Activated T-helper 1 cell treated with Interleukin-2 at 50 U/mL for 16 hours (primary cell): ENCODE results near the gene FFAR1.
"Not testable (repeated sequence)": the region's sequence is repeated elsewhere in the genome, so short reads cannot be mapped to it uniquely, and the experiment has no call there.

Source experiments
- DNase-seq: peaks from one replicate; pipeline ENCODE4 v3.0.0-alpha.2; 2020; ENCODE audit warnings: low read depth

Gene FFAR1

DNA sequence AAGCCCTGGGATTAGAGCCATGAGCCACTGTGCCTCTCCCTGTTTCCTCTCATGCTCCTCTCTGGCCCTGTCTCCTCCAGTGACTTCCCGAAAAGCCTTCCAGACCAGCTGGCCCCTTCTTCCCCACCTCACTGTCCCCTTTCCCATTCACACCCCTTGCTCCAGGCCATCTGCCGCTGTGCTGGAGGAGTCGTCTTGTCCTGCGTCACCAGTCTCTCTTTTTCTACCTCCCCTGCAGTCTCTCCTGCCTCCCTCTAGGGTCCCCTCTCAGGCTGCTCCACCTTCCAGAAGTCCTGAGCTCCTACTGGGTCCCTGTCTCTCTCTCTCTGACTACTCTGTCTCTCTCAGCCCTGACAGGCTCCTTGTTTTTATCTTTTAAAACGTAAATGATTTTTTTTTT is 5.3 kb upstream of the FFAR1 start:
- DNase-seq = no peak

GRCh38 chr19:35344511-35345031 is 3.1 kb upstream of the FFAR1 start:
- no peak for DNase-seq

DNA sequence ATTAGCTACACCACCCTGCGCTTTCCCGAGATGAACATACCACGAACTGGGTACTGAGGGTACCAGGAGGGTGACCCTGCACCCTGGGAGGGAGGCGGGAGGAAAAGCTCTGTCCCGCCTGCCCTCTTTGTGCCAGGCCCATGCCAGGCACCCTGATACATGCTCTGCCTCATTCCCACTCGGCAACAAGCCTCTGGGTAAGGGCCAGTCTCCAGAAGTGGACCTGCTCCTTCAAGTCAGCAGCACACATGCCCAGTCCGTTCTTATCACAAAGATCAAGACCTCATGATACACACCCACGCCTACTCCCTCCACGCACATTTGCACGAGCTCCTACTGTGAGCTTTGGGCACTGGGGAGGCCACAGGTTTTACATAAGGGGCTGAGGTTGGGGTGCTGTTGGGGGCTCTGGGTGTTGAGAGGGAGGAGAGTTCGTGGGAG is 2.0 kb upstream of the FFAR1 start:
- DNase-seq = no peak

- DNase-seq = peak; percentile 53
Observed at GRCh38 chr19:35346193-35347052, 1.3 kb upstream of the FFAR1 start.

DNA sequence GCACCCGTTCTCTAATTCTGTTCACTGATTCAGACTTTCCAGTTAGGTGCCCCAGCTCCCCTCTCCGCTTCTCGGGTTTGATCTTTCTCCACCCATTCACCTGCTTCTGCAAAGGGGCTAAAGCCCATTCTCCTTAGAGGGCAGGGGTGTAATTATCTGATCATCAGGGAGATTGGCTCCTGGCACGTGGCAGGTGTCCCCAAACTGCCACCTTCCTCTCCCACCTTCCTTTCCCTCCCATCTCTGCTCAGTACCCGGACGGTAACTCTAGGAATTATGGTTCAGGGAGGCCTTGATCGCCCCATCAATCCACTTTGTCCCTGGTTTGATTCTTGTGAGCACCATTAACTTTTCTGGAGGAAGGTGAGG is 212 bp downstream of the FFAR1 start:
- no peak for DNase-seq

GRCh38 chr19:35348911-35349611 is 1.4 kb downstream of the FFAR1 start:
- DNase-seq = no peak

DNA sequence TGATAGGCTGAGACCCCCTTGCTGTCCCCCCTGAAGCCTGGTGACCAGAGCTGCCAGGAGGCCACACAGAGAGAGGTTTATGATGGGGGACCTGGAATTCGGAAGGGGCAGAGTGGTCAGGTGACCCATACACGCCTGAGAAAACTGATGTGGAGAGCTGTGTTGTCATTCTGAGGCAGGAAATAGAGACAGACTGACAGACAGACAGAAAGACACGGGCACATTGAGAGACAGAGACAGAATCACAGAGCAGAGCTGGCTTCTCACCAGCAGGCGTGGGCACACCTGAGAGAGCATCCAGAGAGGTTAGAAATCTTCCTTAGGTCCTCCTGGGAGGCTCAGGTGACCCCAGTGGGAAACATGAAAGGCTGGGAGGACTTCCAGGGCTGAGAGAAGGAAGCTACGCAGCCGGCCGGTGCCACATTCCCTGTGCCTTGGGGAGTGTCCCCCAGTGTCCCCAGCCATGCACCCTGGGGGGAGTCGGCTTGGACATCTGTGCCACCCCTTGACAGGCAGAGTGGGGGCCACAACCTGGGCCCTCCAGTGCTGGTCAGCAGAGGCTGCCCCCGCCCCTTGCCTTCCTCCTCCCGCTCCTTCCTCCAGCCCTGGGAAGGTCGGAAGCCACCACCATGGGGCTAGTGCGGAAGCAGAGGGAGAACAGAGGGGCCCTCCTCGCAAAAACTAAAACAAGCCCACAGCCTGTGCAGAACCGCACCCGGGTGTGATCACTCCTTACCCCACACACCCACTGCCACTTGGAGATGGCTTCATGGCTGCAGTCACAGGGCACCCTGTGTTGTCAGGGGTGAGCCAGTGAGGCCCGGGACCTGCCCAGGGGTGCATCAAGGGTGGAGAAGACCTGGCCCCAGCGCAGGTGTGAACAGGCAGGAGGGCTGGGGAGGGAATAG is 2.2 kb downstream of the FFAR1 start:
- no peak for DNase-seq

DNA sequence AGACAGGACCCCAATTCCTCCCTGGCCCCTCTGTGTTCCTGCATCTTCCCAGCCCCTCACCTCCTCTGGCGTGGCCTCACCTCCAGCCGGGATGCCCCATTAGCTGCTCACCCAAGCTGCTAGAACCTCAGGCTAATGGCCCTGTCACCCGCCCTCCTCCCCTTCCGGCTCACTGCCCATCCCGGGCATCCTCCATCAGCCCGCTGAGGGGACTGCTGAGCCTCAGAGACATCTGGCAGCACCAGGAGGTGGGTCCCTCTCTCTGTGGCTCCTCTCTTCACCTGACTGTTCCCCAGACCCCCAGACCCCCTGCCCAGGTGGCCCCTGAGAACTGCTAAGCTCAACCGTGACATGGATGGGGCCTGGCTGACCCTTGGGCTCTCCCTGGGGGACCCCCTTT is 2.9 kb downstream of the FFAR1 start:
- no peak for DNase-seq

DNA sequence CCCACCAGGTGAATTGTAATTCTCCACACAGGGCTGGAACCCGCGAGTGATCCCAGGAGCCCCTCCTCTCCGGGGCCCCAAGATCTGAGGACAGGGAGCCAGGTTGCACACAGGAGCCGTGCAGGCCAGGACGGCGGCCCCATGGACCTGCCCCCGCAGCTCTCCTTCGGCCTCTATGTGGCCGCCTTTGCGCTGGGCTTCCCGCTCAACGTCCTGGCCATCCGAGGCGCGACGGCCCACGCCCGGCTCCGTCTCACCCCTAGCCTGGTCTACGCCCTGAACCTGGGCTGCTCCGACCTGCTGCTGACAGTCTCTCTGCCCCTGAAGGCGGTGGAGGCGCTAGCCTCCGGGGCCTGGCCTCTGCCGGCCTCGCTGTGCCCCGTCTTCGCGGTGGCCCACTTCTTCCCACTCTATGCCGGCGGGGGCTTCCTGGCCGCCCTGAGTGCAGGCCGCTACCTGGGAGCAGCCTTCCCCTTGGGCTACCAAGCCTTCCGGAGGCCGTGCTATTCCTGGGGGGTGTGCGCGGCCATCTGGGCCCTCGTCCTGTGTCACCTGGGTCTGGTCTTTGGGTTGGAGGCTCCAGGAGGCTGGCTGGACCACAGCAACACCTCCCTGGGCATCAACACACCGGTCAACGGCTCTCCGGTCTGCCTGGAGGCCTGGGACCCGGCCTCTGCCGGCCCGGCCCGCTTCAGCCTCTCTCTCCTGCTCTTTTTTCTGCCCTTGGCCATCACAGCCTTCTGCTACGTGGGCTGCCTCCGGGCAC is 3.9 kb downstream of the FFAR1 start:
- no peak for DNase-seq

DNA sequence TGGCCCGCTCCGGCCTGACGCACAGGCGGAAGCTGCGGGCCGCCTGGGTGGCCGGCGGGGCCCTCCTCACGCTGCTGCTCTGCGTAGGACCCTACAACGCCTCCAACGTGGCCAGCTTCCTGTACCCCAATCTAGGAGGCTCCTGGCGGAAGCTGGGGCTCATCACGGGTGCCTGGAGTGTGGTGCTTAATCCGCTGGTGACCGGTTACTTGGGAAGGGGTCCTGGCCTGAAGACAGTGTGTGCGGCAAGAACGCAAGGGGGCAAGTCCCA is 4.4 kb downstream of the FFAR1 start:
- DNase-seq = no peak

DNA sequence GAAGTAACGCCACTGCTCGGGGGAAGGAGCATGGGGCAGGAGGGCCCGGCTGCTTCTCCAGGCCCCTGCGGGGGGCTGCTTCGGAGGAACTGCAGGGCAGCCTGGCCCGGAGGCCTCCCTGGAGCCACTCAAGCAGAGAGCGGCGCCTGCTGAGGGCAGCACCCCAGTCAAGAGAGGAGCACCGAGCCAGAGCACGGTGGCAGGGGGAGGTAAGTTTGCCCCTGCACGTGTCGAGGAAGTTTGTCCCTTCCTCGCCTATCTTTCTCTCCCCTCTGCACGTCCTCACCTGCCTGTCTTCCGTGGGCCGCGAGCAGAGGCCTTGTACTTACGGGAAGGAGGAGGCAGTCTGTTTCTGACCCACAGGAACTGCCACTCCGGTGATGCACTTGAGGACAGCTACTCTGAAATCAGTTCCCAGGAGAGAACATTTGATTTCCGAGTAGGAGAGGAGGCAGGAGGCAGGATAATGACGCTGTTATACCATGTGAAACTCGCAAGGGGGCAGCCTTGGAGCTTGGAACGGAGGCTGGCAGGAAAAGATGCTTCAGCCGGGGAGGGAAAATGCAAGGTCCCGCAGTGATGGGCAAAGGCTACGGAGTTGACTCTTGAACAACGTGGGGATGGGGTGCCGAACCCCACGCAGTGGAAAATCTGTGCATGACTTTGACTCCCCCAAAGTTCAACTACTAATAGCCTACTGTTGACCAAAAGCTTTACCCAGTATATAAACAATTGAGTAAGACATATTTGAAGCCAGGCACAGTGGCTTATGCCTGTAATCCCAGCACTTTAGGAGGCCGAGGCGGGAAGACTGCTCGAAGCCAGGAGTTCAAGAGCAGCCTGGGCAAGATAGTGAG is 5.0 kb downstream of the FFAR1 start:
- peak; percentile 35 for DNase-seq

- no peak for DNase-seq
Observed at GRCh38 chr19:35353635-35354034, 5.9 kb downstream of the FFAR1 start.

- no peak for DNase-seq
Observed at GRCh38 chr19:35354898-35355297, 7.2 kb downstream of the FFAR1 start.

- no peak for DNase-seq
Observed at GRCh38 chr19:35355791-35356460, 8.2 kb downstream of the FFAR1 start.

- DNase-seq = no peak
Observed at GRCh38 chr19:35357867-35358573, 10.3 kb downstream of the FFAR1 start, which contains the start of gene FFAR3. TSS of gene FFAR3 (plus strand) at chr19:35358460. CDS start at chr19:35358891, 431 bp downstream.

DNA sequence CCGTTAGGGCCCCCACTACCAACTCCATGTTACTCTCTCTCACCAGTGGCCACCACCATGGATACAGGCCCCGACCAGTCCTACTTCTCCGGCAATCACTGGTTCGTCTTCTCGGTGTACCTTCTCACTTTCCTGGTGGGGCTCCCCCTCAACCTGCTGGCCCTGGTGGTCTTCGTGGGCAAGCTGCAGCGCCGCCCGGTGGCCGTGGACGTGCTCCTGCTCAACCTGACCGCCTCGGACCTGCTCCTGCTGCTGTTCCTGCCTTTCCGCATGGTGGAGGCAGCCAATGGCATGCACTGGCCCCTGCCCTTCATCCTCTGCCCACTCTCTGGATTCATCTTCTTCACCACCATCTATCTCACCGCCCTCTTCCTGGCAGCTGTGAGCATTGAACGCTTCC is 11.1 kb downstream of the FFAR1 start:
- DNase-seq = not testable (repeated sequence)

GRCh38 chr19:35359395-35359794 is 11.7 kb downstream of the FFAR1 start:
- DNase-seq = not testable (repeated sequence)

GRCh38 chr19:35360081-35360480 is 12.4 kb downstream of the FFAR1 start:
- not testable (repeated sequence) for DNase-seq

DNA sequence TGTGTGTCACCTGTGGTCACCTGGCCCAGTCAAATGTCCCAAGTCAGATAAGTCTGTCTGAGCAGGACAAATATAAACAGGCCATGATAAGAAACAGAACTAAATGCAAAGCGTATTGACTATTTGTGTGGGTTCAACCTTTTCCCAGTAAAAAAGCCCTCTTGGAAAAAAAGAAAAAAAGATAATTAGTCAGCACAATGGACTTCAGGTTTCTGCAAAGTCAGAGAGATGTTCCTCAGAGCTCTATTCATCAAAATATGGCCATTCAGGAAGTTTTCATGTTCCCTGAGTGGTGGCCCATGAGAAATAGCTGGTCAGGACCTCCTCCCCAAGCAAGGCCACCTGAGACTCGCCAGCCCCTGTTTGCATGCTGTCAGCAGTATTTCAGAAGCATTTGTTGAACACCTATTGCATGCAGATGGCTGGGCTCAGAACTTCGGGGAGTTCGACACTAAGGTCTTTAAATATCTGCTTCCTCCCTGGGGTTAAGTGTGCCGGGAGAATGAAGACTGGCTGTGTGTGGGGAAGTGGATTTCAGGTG is 13.2 kb downstream of the FFAR1 start:
- no peak for DNase-seq
